Tibial nerve (tissue), 4 donors: ENCODE measurements around the gene MFN1.

Experiments used
- EP300 ChIP-seq, 2 donors: sonication (generic); formaldehyde crosslinking; IDR thresholded peaks; one replicate each; pipeline ENCODE4 v1.6.1; 2017; ENCODE audit warnings: antibody characterized with exemption in 2 of 2, mild to moderate bottlenecking in 1 of 2
- POLR2A ChIP-seq, 2 donors: fragments of 450-650 bp; IDR thresholded peaks; one replicate each; pipeline ENCODE4 v1.6.1; 2017; ENCODE audit warnings: antibody characterized with exemption in 2 of 2, mild to moderate bottlenecking in 2 of 2, moderate library complexity in 2 of 2
- TF ChIP-seq, protein P1 (sequence below), 5 experiments: fragments of 200-600 bp in 3 of 5; fragments of 450-650 bp in 2 of 5; sonication (generic) in 3 of 5; IDR thresholded peaks; one replicate each; pipeline ENCODE4 v1.5.1; 2016 to 2019; ENCODE audit warnings: antibody characterized with exemption in 5 of 5, mild to moderate bottlenecking in 3 of 5, moderate library complexity in 2 of 5

GRCh38 chr3:179414804-179415203, 67.3 kb downstream of the MFN1 start:
- TF ChIP-seq, protein P1, sequence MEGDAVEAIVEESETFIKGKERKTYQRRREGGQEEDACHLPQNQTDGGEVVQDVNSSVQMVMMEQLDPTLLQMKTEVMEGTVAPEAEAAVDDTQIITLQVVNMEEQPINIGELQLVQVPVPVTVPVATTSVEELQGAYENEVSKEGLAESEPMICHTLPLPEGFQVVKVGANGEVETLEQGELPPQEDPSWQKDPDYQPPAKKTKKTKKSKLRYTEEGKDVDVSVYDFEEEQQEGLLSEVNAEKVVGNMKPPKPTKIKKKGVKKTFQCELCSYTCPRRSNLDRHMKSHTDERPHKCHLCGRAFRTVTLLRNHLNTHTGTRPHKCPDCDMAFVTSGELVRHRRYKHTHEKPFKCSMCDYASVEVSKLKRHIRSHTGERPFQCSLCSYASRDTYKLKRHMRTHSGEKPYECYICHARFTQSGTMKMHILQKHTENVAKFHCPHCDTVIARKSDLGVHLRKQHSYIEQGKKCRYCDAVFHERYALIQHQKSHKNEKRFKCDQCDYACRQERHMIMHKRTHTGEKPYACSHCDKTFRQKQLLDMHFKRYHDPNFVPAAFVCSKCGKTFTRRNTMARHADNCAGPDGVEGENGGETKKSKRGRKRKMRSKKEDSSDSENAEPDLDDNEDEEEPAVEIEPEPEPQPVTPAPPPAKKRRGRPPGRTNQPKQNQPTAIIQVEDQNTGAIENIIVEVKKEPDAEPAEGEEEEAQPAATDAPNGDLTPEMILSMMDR (IDR thresholded peaks at IDR 0.05) = no peak
- TF ChIP-seq POLR2A (IDR thresholded peaks at IDR 0.05) (no peak), EP300 (IDR thresholded peaks at IDR 0.05) (no peak)
